HG02840 (cell line): ENCODE measurements around the gene CYBA.

Source experiments
- ATAC-seq: cut with Tn5 transposase; IDR thresholded peaks from one replicate; pipeline ENCODE4 v1.9.1; 2021; ENCODE audit warnings: mild to moderate bottlenecking, moderate library complexity, moderate number of reproducible peaks; ENCODE audit not compliant: unreplicated experiment, low FRiP score

CYBA gene

GRCh38 chr16:88595921-88596320 is 54.9 kb downstream of the CYBA start:
- no peak for ATAC-seq

GRCh38 chr16:88595101-88595500 is 55.8 kb downstream of the CYBA start:
- no peak for ATAC-seq

- no peak for ATAC-seq
Measured at GRCh38 chr16:88593910-88594309, 56.9 kb downstream of the CYBA start.

GRCh38 chr16:88593489-88593888 is 57.4 kb downstream of the CYBA start:
- no peak for ATAC-seq
